ENCODE data around the gene PCDHGA12.
"Not testable (repeated sequence)": the region's sequence is repeated elsewhere in the genome, so short reads cannot be mapped to it uniquely, and the experiment has no call there.

PCDHGA12 gene

GRCh38 chr5:141403387-141403786 is 26.9 kb upstream of the PCDHGA12 start:
- no peak overlapping the region for H3K4me3 ChIP-seq
- H3K9me3 ChIP-seq (ENCODE audit: low read depth, low read length) = no peaks in the 10 kb centered on the region
- no peak overlapping the region for H3K9ac ChIP-seq (ENCODE audit: insufficient read length)
- no peak for DNase-seq (ENCODE audit: low read depth, low spot score)
- H3K27ac ChIP-seq = no peak overlapping the region
- no peak for TF ChIP-seq POLR2AphosphoS5 (IDR thresholded peaks at IDR 0.05; ENCODE audit: borderline replicate concordance, low read depth, low read length)
- TF ChIP-seq EZH2 (IDR thresholded peaks at IDR 0.05) = no peak
- TF ChIP-seq FOXP2 (optimal IDR thresholded peaks at IDR 0.05; ENCODE audit: control extremely low read depth, extremely low read length, insufficient read depth) = no peak
- no peaks in the 10 kb centered on the region for H3K36me3 ChIP-seq (ENCODE audit: insufficient read depth, low read length)

- H3K27ac ChIP-seq; DNase-seq (ENCODE audit: low read depth, low spot score); H3K4me3 ChIP-seq; H3K9me3 ChIP-seq (ENCODE audit: low read depth, low read length); H3K9ac ChIP-seq (ENCODE audit: insufficient read length); H3K36me3 ChIP-seq (ENCODE audit: insufficient read depth, low read length): not testable (repeated sequence)
Observed at GRCh38 chr5:141407790-141408505, 22.4 kb upstream of the PCDHGA12 start, which contains the start of gene PCDHGB6. TSS of gene PCDHGB6 (plus strand) at chr5:141408021. CDS start at chr5:141408203, 182 bp downstream.

- no peaks in the 10 kb centered on the region for H3K9me3 ChIP-seq (ENCODE audit: low read depth, low read length)
- H3K4me3 ChIP-seq = no peak overlapping the region
- DNase-seq (ENCODE audit: low read depth, low spot score) = no peak
- no peak overlapping the region for H3K9ac ChIP-seq (ENCODE audit: insufficient read length)
- H3K27ac ChIP-seq = no peak overlapping the region
- H3K36me3 ChIP-seq (ENCODE audit: insufficient read depth, low read length) = no peaks in the 10 kb centered on the region
- TF ChIP-seq FOXP2 (optimal IDR thresholded peaks at IDR 0.05; ENCODE audit: control extremely low read depth, extremely low read length, insufficient read depth) (no peak), EZH2 (IDR thresholded peaks at IDR 0.05) (no peak), POLR2AphosphoS5 (IDR thresholded peaks at IDR 0.05; ENCODE audit: borderline replicate concordance, low read depth, low read length) (no peak)
Observed at GRCh38 chr5:141409598-141410306, 20.6 kb upstream of the PCDHGA12 start.

GRCh38 chr5:141411575-141411974 is 18.7 kb upstream of the PCDHGA12 start:
- Histone ChIP-seq H3K27ac (no peak overlapping the region), H3K9ac (ENCODE audit: insufficient read length) (no peak overlapping the region), H3K4me3 (no peak overlapping the region), H3K36me3 (ENCODE audit: insufficient read depth, low read length) (no peaks in the 10 kb centered on the region), H3K9me3 (ENCODE audit: low read depth, low read length) (no peaks in the 10 kb centered on the region)
- TF ChIP-seq POLR2AphosphoS5 (IDR thresholded peaks at IDR 0.05; ENCODE audit: borderline replicate concordance, low read depth, low read length) (no peak), EZH2 (IDR thresholded peaks at IDR 0.05) (no peak), FOXP2 (optimal IDR thresholded peaks at IDR 0.05; ENCODE audit: control extremely low read depth, extremely low read length, insufficient read depth) (no peak)
- DNase-seq (ENCODE audit: low read depth, low spot score) = no peak

DNA sequence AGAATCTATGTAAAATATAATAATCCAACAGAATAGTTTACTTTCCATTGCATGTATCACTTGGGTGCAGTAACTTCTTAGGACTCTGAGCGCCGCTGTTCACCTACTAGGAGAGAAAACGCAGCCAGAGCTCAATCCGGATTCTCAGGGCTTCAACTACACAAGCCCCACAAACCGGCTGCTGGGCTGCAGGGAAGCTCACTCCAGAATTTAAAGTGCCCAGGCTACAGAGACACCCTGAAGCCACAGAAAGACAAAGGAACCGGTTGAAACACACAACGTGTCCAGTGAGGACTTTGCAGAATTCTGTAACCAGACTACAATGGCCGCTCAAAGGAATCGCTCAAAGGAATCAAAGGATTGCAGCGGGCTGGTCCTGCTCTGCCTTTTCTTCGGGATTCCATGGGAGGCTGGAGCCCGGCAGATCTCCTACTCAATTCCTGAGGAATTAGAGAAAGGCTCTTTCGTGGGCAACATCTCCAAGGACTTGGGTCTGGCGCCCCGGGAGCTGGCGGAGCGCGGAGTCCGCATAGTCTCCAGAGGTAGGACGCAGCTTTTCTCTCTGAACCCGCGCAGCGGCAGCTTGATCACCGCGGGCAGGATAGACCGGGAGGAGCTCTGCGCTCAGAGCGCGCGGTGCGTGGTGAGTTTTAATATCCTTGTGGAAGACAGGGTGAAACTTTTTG is 17.3 kb upstream of the PCDHGA12 start, which contains the start of gene PCDHGA10:
TSS of gene PCDHGA10 (plus strand) at position 134 of the 686 bp plus-strand sequence. CDS start at position 323, 189 bp downstream.
- DNase-seq (ENCODE audit: low read depth, low spot score) = no peak
- Histone ChIP-seq H3K4me3 (no peak within 1 kb of the TSS), H3K36me3 (ENCODE audit: insufficient read depth, low read length) (no peaks in the 10 kb centered on the region), H3K27ac (no peak within 1 kb of the TSS), H3K9me3 (ENCODE audit: low read depth, low read length) (no peaks in the 10 kb centered on the region), H3K9ac (ENCODE audit: insufficient read length) (no peak within 1 kb of the TSS)
- TF ChIP-seq FOXP2 (optimal IDR thresholded peaks at IDR 0.05; ENCODE audit: control extremely low read depth, extremely low read length, insufficient read depth) = no peak
- TF ChIP-seq POLR2AphosphoS5 (IDR thresholded peaks at IDR 0.05; ENCODE audit: borderline replicate concordance, low read depth, low read length) = no peak
- TF ChIP-seq EZH2 (IDR thresholded peaks at IDR 0.05) = no peak

- H3K9ac ChIP-seq (ENCODE audit: insufficient read length) = no peak overlapping the region
- H3K4me3 ChIP-seq = no peak overlapping the region
- no peak for TF ChIP-seq POLR2AphosphoS5 (IDR thresholded peaks at IDR 0.05; ENCODE audit: borderline replicate concordance, low read depth, low read length)
- no peak for TF ChIP-seq FOXP2 (optimal IDR thresholded peaks at IDR 0.05; ENCODE audit: control extremely low read depth, extremely low read length, insufficient read depth)
- TF ChIP-seq EZH2 (IDR thresholded peaks at IDR 0.05) = no peak
Observed at GRCh38 chr5:141413540-141414069, 16.7 kb upstream of the PCDHGA12 start.

GRCh38 chr5:141414548-141415274 is 15.6 kb upstream of the PCDHGA12 start:
- not testable (repeated sequence) for H3K9me3 ChIP-seq (ENCODE audit: low read depth, low read length); H3K4me3 ChIP-seq; H3K27ac ChIP-seq; H3K9ac ChIP-seq (ENCODE audit: insufficient read length); H3K36me3 ChIP-seq (ENCODE audit: insufficient read depth, low read length); DNase-seq (ENCODE audit: low read depth, low spot score)

More at GRCh38 chr5:141413540-141414069, 16.7 kb upstream of the PCDHGA12 start:
- Histone ChIP-seq H3K27ac (no peak overlapping the region), H3K9me3 (ENCODE audit: low read depth, low read length) (no peaks in the 10 kb centered on the region), H3K36me3 (ENCODE audit: insufficient read depth, low read length) (no peaks in the 10 kb centered on the region)
- DNase-seq (ENCODE audit: low read depth, low spot score) = no peak

- not testable (repeated sequence) for H3K4me3 ChIP-seq; DNase-seq (ENCODE audit: low read depth, low spot score); H3K36me3 ChIP-seq (ENCODE audit: insufficient read depth, low read length)
Observed at GRCh38 chr5:141415275-141415618, 15.1 kb upstream of the PCDHGA12 start.

DNA sequence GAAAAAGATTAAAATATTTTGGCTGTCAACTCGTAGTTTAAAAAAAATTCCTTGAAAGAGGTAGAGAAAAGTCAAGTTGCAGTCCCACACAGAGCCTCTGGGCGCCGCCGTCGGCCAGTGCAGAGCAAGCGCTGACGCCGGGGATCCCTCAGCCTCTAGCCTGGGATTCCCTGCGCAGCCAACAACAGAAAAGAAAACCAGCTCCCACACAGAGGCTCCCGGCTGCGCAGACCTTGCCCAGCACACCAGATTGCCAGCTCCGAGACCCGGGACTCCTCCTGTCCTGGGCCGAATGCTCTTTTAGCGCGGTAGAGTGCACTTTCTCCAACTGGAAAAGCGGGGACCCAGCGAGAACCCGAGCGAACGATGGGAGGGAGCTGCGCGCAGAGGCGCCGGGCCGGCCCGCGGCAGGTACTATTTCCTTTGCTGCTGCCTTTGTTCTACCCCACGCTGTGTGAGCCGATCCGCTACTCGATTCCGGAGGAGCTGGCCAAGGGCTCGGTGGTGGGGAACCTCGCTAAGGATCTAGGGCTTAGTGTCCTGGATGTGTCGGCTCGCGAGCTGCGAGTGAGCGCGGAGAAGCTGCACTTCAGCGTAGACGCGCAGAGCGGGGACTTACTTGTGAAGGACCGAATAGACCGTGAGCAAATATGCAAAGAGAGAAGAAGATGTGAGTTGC is 12.7 kb upstream of the PCDHGA12 start, which contains the start of gene PCDHGB7:
TSS of gene PCDHGB7 (plus strand) at position 184 of the 679 bp plus-strand sequence. CDS start at position 367, 183 bp downstream.
- not testable (repeated sequence) for H3K9me3 ChIP-seq (ENCODE audit: low read depth, low read length); H3K9ac ChIP-seq (ENCODE audit: insufficient read length); H3K4me3 ChIP-seq; H3K36me3 ChIP-seq (ENCODE audit: insufficient read depth, low read length); DNase-seq (ENCODE audit: low read depth, low spot score); H3K27ac ChIP-seq

More at GRCh38 chr5:141415275-141415618, 15.1 kb upstream of the PCDHGA12 start:
- not testable (repeated sequence) for H3K27ac ChIP-seq; H3K9ac ChIP-seq (ENCODE audit: insufficient read length); H3K9me3 ChIP-seq (ENCODE audit: low read depth, low read length)
